GM10266 (cell line): ENCODE data around the gene AP1G2.

ENCODE experiments used
- DNase-seq: peaks from one replicate; pipeline ENCODE4 v3.0.0; 2012; ENCODE audit errors: extremely low spot score
- TF ChIP-seq, protein P1 (sequence below): IDR thresholded peaks from 2 replicates; pipeline ENCODE4 v1.5.1; 2012; ENCODE audit warnings: mild to moderate bottlenecking, low read depth; ENCODE audit not compliant: control insufficient read depth, insufficient read depth; ENCODE audit errors: missing control alignments

The AP1G2 gene

GRCh38 chr14:23563473-23564180, 4.0 kb downstream of the AP1G2 start:
- TF ChIP-seq, protein P1, sequence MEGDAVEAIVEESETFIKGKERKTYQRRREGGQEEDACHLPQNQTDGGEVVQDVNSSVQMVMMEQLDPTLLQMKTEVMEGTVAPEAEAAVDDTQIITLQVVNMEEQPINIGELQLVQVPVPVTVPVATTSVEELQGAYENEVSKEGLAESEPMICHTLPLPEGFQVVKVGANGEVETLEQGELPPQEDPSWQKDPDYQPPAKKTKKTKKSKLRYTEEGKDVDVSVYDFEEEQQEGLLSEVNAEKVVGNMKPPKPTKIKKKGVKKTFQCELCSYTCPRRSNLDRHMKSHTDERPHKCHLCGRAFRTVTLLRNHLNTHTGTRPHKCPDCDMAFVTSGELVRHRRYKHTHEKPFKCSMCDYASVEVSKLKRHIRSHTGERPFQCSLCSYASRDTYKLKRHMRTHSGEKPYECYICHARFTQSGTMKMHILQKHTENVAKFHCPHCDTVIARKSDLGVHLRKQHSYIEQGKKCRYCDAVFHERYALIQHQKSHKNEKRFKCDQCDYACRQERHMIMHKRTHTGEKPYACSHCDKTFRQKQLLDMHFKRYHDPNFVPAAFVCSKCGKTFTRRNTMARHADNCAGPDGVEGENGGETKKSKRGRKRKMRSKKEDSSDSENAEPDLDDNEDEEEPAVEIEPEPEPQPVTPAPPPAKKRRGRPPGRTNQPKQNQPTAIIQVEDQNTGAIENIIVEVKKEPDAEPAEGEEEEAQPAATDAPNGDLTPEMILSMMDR: no peak
- DNase-seq: no peak

GRCh38 chr14:23562822-23563472, 4.6 kb downstream of the AP1G2 start:
- TF ChIP-seq, protein P1: peak; percentile 97

GRCh38 chr14:23561873-23562821, 5.4 kb downstream of the AP1G2 start:
- TF ChIP-seq, protein P1: no peak
- DNase-seq: no peak

More at GRCh38 chr14:23562822-23563472, 4.6 kb downstream of the AP1G2 start:
- DNase-seq: no peak

GRCh38 chr14:23561259-23561658, 6.3 kb downstream of the AP1G2 start:
- TF ChIP-seq, protein P1: no peak
- no peak for DNase-seq

DNA sequence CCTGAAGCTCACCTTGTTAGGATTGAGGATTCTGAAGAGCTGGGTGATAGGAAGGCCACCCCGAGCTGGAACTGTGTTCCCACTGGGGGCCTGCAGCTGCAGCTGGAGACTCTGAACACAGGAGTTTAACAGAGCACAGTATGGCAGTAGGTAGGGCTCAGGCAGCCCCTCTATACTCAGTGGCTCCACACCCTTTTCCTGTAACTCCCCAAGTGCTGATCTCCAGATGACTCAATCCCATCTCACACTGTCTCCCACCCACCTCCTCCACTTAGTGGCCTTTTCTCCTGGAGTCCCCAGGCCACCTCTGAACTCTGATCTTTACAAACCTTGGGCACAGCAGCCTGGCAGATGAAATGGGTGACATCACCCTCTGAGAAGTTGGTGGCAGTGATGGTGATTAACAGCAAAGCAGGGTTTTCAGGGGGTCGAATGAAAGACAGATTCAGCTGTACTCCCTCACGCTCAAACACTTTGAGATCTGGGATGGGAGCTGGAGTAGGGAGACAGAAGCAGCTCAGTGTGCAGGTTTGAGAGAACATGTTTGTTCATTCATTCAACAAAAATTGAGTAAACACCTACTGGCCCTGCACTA, 7.6 kb downstream of the AP1G2 start:
- DNase-seq: no peak
- TF ChIP-seq, protein P1: no peak

- TF ChIP-seq, protein P1: peak; percentile 93
- DNase-seq: no peak
Measured at GRCh38 chr14:23559010-23559925, 8.3 kb downstream of the AP1G2 start.
